GM20000 (cell line): ENCODE data around the gene EPRS1.
"Not testable (repeated sequence)": the region's sequence is repeated elsewhere in the genome, so short reads cannot be mapped to it uniquely, and the experiment has no call there.

Source experiments
- DNase-seq: peaks from one replicate; pipeline ENCODE4 v3.0.0; 2012; ENCODE audit warnings: low spot score
- TF ChIP-seq, protein P1 (sequence below): IDR thresholded peaks from 2 replicates; pipeline ENCODE4 v1.5.1; 2012; ENCODE audit warnings: mild to moderate bottlenecking, control low read depth; ENCODE audit errors: extremely low read depth, missing control alignments

EPRS1 gene

DNA sequence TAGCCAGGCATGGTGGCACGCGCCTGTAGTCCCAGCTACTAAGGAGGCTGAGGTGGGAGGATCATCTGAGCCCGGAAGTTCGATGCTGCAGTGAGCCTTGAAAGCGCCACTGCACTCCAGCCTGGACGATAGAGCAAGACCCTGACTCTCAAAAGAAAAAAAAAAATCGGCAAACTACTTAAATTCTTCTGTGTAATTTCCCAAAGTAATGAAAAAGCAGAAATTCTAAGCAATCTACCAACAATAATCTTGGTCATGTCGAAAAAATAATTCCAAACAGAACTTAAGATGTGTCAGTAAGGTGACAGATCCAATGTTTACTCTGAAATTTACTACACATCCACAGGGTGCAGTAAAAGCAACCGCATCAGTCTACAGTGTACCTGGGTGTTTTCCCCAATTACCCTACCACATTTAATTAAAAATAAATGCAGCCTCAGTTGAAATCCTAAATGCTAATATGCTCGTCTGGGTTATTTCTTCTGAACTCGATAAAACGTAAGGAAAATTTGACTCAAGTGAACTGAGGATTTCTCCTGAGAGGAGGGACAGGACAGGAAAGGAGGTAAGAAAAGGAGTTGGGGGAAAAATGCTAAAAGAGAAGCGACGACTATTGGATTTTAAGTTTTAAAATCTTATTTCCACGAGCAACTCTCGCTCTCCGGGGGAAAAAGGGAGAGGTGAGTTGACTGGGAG is 801 bp downstream of the EPRS1 start:
- DNase-seq, result peak; percentile 26
- TF ChIP-seq, protein P1, sequence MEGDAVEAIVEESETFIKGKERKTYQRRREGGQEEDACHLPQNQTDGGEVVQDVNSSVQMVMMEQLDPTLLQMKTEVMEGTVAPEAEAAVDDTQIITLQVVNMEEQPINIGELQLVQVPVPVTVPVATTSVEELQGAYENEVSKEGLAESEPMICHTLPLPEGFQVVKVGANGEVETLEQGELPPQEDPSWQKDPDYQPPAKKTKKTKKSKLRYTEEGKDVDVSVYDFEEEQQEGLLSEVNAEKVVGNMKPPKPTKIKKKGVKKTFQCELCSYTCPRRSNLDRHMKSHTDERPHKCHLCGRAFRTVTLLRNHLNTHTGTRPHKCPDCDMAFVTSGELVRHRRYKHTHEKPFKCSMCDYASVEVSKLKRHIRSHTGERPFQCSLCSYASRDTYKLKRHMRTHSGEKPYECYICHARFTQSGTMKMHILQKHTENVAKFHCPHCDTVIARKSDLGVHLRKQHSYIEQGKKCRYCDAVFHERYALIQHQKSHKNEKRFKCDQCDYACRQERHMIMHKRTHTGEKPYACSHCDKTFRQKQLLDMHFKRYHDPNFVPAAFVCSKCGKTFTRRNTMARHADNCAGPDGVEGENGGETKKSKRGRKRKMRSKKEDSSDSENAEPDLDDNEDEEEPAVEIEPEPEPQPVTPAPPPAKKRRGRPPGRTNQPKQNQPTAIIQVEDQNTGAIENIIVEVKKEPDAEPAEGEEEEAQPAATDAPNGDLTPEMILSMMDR, result no peak

DNA sequence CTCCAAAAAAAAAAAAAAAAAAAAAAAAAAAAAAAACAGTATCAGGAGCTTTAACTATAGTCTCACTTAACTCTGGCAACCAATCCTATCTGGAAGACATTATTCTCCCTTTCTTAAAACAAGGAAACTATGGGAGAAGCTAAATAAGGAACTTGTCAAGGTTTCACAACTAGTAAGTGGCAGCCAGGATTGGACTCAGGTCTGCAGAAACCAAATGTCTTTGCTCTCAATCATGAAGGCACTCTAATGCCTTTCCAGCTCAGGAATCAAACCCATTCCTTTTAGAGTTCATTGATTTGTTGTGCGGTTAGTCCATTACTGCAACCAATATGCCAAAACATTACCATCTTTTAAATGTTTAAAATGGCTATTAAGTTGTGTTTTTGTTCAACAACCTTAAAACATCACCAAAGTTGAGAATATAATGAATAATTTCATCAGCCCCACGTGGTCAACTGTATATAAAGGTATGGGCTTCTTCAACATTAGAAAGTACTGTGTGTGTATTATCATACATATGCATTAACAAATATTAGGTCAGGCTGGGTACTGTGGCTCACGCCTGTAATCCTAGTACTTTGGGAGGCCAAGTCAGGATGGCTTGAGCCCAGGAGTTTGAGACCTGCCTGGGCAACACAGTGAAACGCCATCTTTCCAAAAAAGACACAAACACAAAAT is 1.5 kb downstream of the EPRS1 start:
- TF ChIP-seq, protein P1, result no peak
- no peak for DNase-seq

DNA sequence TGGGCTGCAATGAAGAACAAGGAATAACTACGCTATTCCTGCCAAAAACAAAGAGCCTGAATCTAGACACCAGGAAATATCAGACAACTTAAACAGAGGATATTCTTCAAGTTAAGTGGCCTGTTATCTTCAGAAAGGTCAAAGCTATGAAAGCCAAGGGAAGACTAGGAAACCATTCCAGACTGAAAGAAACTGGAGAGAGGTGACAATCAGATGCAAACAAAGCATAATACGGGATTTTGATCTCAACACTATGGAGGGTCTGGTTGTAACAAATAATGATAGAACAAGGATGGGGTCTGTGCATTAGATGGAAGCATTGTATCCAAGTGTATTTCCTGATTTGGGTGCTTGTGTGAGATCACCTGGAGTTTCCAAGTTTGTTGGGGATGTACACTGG is 2.7 kb downstream of the EPRS1 start:
- no peak for DNase-seq
- TF ChIP-seq, protein P1, result no peak

DNA sequence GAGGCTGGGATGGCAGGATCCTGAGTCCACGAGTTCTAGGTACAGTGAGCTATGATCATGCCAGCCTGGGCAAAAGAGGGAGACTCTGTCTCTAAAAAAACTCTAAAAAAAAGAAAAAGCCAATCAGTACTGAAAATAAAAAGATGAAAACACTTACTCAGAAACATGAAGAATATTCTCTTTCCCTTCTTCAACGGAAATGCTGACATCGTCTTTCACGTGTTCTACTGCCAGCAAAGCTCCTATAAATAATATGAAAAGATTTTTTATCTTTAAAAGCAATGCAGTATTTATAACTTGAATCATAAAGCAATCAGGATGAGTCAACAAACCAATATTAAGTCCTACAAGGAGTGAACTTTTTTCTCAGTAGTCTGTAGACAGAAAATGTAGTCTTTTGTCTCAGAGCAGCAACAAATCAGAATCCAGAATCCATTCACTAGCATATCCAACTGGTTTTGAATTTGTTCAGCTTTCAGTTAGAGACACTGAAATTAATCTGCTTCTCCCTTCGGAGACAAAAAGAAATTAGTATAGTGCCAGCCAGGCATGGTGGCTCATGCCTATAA is 6.2 kb downstream of the EPRS1 start:
- TF ChIP-seq, protein P1, result no peak
- no peak for DNase-seq

DNA sequence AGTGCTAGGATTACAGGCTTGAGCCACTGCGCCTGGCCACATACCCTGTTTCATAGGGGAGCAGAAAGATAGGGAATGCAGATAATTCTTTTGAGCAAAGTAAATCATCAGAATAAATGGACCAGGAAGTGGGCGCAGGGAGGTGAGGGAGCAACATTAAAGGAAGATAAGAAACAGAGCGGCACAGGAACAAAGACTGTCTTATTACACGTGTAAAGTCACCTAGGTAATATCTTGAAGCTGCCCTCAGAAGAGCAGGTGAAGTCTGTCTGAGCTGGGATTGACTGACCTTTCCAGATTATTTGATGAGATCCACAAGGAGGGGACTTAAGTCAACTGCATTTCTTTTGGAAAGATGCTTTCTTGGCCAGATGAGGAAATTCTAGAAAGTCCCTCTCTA is 7.7 kb downstream of the EPRS1 start:
- TF ChIP-seq, protein P1, result no peak
- DNase-seq, result no peak

DNA sequence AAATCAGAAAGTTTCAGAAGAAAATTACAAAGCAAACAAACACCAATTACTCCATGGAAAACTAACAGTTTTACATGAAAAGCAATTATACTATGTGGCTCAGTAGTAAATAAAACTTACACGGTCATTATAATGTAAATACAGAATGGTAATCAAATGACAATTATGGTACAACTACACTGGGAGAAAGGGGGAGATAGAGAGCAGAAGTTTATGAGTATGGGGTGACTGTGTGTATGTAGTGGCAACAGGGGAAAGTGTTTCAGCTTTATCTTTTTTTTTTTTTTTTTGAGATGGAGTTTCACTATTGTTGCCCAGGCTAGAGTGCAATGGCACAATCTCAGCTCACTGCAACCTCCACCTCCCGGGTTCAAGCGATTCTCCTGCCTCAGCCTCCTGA is 8.5 kb downstream of the EPRS1 start:
- DNase-seq, result not testable (repeated sequence)

DNA sequence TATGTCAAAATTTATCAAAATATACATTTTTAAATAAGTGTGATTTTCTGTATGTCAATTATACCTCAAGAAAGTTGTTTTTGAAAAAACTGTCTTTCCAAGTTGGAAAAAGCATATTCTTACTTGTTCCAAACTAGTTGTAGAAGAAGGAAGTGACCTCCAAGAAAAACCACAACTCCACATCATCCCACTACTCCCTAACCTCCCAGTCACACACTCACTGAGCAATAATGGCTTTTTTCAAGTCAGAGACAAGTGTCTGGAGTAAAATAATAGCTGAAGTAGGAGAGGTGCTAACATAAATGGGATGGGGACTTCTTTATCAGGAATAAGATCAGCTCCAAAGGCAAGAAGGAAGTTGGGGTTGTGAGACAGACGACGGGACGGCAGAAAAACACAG is 13.4 kb downstream of the EPRS1 start:
- no peak for DNase-seq

More for the DNA sequence above, 13.4 kb downstream of the EPRS1 start:
- TF ChIP-seq, protein P1, result no peak
